Natural killer cell (primary cell): ENCODE results near the gene ADAP1. TPM values are rescaled to one million over a fixed set of nuclear protein-coding genes. Genes with fewer than 3 reads are reported as not detected.
"Not testable (repeated sequence)": the region's sequence is repeated elsewhere in the genome, so short reads cannot be mapped to it uniquely, and the experiment has no call there.

Experiments
- ATAC-seq, 3 donors: fragments of 150-1000 bp in 2 of 3; fragments of 200-7000 bp in 1 of 3; cut with Tn5 transposase; 1 replicate in 1 of 3; 2 replicates in 2 of 3; pipeline ENCODE4 v1.10.0; 2021; ENCODE audit warnings: mild to moderate bottlenecking in 2 of 3, moderate library complexity in 2 of 3
- DNase-seq, 2 donors: peaks; one replicate each; pipeline versions ENCODE4 v3.0.0 to v3.0.0-alpha.2; 2013 to 2021; ENCODE audit warnings: mixed read lengths in 1 of 2
- H3K27ac ChIP-seq: one replicate; pipeline ENCODE4 v1.5.1; 2013; ENCODE audit warnings: mild to moderate bottlenecking, low read length
- H3K27me3 ChIP-seq: one replicate; pipeline ENCODE4 v1.6.1; 2013; ENCODE audit warnings: low read length; ENCODE audit not compliant: control insufficient read depth, insufficient read depth
- H3K36me3 ChIP-seq: one replicate; pipeline ENCODE4 v1.6.1; 2013; ENCODE audit warnings: low read length; ENCODE audit not compliant: control insufficient read depth, insufficient read depth
- H3K4me1 ChIP-seq: one replicate; pipeline ENCODE4 v1.6.1; 2013; ENCODE audit warnings: low read length; ENCODE audit not compliant: control insufficient read depth, insufficient read depth
- H3K4me3 ChIP-seq: one replicate; pipeline ENCODE4 v1.5.1; 2013; ENCODE audit warnings: low read length
- H3K9me3 ChIP-seq: one replicate; pipeline ENCODE4 v1.6.1; 2013; ENCODE audit warnings: low read length; ENCODE audit not compliant: control insufficient read depth, insufficient read depth
- H3K27ac Mint-ChIP-seq, 2 donors: one replicate each; pipeline ENCODE4 v1.8.0; 2022; ENCODE audit warnings: mild to moderate bottlenecking in 2 of 2, mixed read lengths in 2 of 2, moderate library complexity in 1 of 2
- H3K27me3 Mint-ChIP-seq, 2 donors: one replicate each; pipeline ENCODE4 v1.8.0; 2022; ENCODE audit warnings: low read depth in 2 of 2, mixed read lengths in 2 of 2
- H3K36me3 Mint-ChIP-seq: one replicate; pipeline ENCODE4 v1.8.0; 2022; ENCODE audit warnings: mixed read lengths
- H3K4me1 Mint-ChIP-seq, 2 donors: one replicate each; pipeline ENCODE4 v1.8.0; 2022; ENCODE audit warnings: mixed read lengths in 2 of 2
- H3K4me3 Mint-ChIP-seq: one replicate; pipeline ENCODE4 v1.8.0; 2022; ENCODE audit warnings: mild to moderate bottlenecking, moderate library complexity, mixed read lengths
- H3K9me3 Mint-ChIP-seq, 2 donors: one replicate each; pipeline ENCODE4 v1.8.0; 2022; ENCODE audit warnings: mixed read lengths in 2 of 2
- CTCF ChIP-seq: fragments of 200-600 bp; IDR thresholded peaks from one replicate; pipeline ENCODE4 v1.8.0; 2022; ENCODE audit warnings: antibody characterized with exemption
- WGBS: methylation state at CpG from one replicate; pipeline ENCODE4 v1.1.7; 2013; ENCODE audit warnings: missing lambda C conversion rate; ENCODE audit not compliant: insufficient coverage; 5-methylcytosine and 5-hydroxymethylcytosine counted together
- intact Hi-C: fragments of 100-400 bp; cut with micrococcal nuclease; formaldehyde crosslinking; loops from one replicate; pipeline ENCODE4 v1.14.2; 2022
- total RNA-seq, 4 donors: library from RNA; stranded (reverse); fragments of 120-200 nt in 1 of 4; gene quantifications; one replicate each; pipeline versions ENCODE4 v1.2.3 to v1.2.4, GENCODE V29; 2013 to 2022

The ADAP1 gene
- total RNA-seq, 3 donors from 2014 or later (not counting 1 experiment from before 2014, with no cell fraction given) = 87.2 to 117 (median 89.2) TPM

- no peak overlapping the region for H3K27ac ChIP-seq
- ATAC-seq (no peak), DNase-seq (no peak)
- no peak overlapping the region for H3K4me3 Mint-ChIP-seq
- H3K36me3 ChIP-seq = peaks cover 4% of the 10 kb centered on the region
- no peak for TF ChIP-seq CTCF
- H3K4me1 ChIP-seq = peaks cover 20% of the 10 kb centered on the region
- no peak overlapping the region for H3K4me3 ChIP-seq
- H3K27me3 ChIP-seq = no peaks in the 10 kb centered on the region
- peaks cover 33 to 45% of the 10 kb centered on the region in 2 donors for H3K4me1 Mint-ChIP-seq
- H3K27ac Mint-ChIP-seq = no peak overlapping the region
- H3K27me3 Mint-ChIP-seq = no peaks in the 10 kb centered on the region
- intact Hi-C loops = no loop called here
- H3K36me3 Mint-ChIP-seq = no peaks in the 10 kb centered on the region
- no peaks in the 10 kb centered on the region for H3K9me3 Mint-ChIP-seq
- no peaks in the 10 kb centered on the region for H3K9me3 ChIP-seq
- WGBS = 97% methylated on average over 5 of the region's 5 CpGs
Observed at GRCh38 chr7:944744-945143, 9.7 kb downstream of the ADAP1 start.

GRCh38 chr7:943793-944192 is 10.7 kb downstream of the ADAP1 start:
- not testable (repeated sequence) for H3K9me3 ChIP-seq
- H3K4me1 Mint-ChIP-seq = peaks cover 26 to 39% of the 10 kb centered on the region in 2 donors

GRCh38 chr7:940599-941408 is 13.7 kb downstream of the ADAP1 start:
- peaks cover 30% of the 10 kb centered on the region for H3K4me1 ChIP-seq
- H3K36me3 ChIP-seq = peaks cover 6% of the 10 kb centered on the region
- Mint-ChIP-seq H3K9me3 (no peaks in the 10 kb centered on the region), H3K27ac (peak overlapping the region; percentile 54 to 73), H3K27me3 (no peaks in the 10 kb centered on the region), H3K4me3 (peak overlapping the region; percentile 13), H3K36me3 (no peaks in the 10 kb centered on the region), H3K4me1 (peaks cover 31 to 43% of the 10 kb centered on the region in 2 donors)
- H3K9me3 ChIP-seq = no peaks in the 10 kb centered on the region
- WGBS = 88% methylated on average over 1 of the region's 2 CpGs
- H3K27me3 ChIP-seq = no peaks in the 10 kb centered on the region
- TF ChIP-seq CTCF = no peak
- no peak overlapping the region for H3K4me3 ChIP-seq
- no peak for DNase-seq
- intact Hi-C loops = no loop called here
- ATAC-seq = no peak
- H3K27ac ChIP-seq = no peak overlapping the region

More at GRCh38 chr7:943793-944192, 10.7 kb downstream of the ADAP1 start:
- intact Hi-C loops, H3K36me3 ChIP-seq, H3K4me3 ChIP-seq, H3K4me3 Mint-ChIP-seq, DNase-seq, H3K9me3 Mint-ChIP-seq, H3K27ac ChIP-seq, H3K27me3 ChIP-seq, H3K27me3 Mint-ChIP-seq, H3K36me3 Mint-ChIP-seq, ATAC-seq, H3K27ac Mint-ChIP-seq: not testable (repeated sequence)
- WGBS = 92% methylated on average over 4 of the region's 4 CpGs
- peaks cover 20% of the 10 kb centered on the region for H3K4me1 ChIP-seq

GRCh38 chr7:939843-940242 is 14.6 kb downstream of the ADAP1 start:
- no peaks in the 10 kb centered on the region for H3K9me3 Mint-ChIP-seq
- H3K4me3 Mint-ChIP-seq = peak overlapping the region; percentile 47
- Histone ChIP-seq H3K9me3 (no peaks in the 10 kb centered on the region), H3K27ac (no peak overlapping the region), H3K4me1 (peaks cover 33% of the 10 kb centered on the region), H3K4me3 (no peak overlapping the region), H3K27me3 (no peaks in the 10 kb centered on the region), H3K36me3 (peaks cover 4% of the 10 kb centered on the region)
- DNase-seq = peak in 1 of 2 donors; percentile 30
- peak; percentile 64 to 90 (median 75) for ATAC-seq
- H3K4me1 Mint-ChIP-seq = peaks cover 31 to 45% of the 10 kb centered on the region in 2 donors
- intact Hi-C loops = no loop called here
- no peaks in the 10 kb centered on the region for H3K36me3 Mint-ChIP-seq
- H3K27me3 Mint-ChIP-seq = no peaks in the 10 kb centered on the region
- WGBS = 70% methylated on average over 4 of the region's 4 CpGs
- peak overlapping the region; percentile 54 to 73 for H3K27ac Mint-ChIP-seq
- TF ChIP-seq CTCF = no peak
